Stomach (tissue), 9 donors: Measurements from ENCODE around the gene FBXO44. TPM values are rescaled to one million over a fixed set of nuclear protein-coding genes. Genes with fewer than 3 reads are reported as not detected.

Source experiments
- DNase-seq, 2 donors: peaks; one replicate each; pipeline versions ENCODE4 v3.0.0 to v3.0.0-alpha.2; 2013 to 2019
- H3K27ac ChIP-seq, 5 donors: fragments of 200-600 bp in 4 of 5; sonication (generic) in 4 of 5; one replicate each; pipeline ENCODE4 v1.5.1; 2013 to 2019; ENCODE audit warnings: mild to moderate bottlenecking in 1 of 5, moderate library complexity in 1 of 5
- H3K27me3 ChIP-seq, 3 donors: fragments of 200-600 bp; sonication (generic); one replicate each; pipeline ENCODE4 v1.5.1; 2017 to 2019; ENCODE audit warnings: mixed run types in 1 of 3
- H3K36me3 ChIP-seq, 4 donors: fragments of 200-600 bp; sonication (generic); 1 replicate in 3 of 4; 2 replicates in 1 of 4; pipeline ENCODE4 v1.5.1; 2016 to 2019
- H3K4me1 ChIP-seq, 4 donors: fragments of 200-600 bp; sonication (generic); one replicate each; pipeline ENCODE4 v1.5.1; 2016 to 2019
- H3K4me3 ChIP-seq, 4 donors: fragments of 200-600 bp; sonication (generic) in 3 of 4; one replicate each; pipeline ENCODE4 v1.5.1; 2016 to 2019; ENCODE audit warnings: mild to moderate bottlenecking in 1 of 4
- H3K9me3 ChIP-seq, 4 donors: fragments of 200-600 bp; sonication (generic); one replicate each; pipeline ENCODE4 v1.5.1; 2016 to 2019
- CTCF ChIP-seq, 7 experiments: fragments of 450-650 bp in 4 of 7; fragments of 200-600 bp in 3 of 7; sonication (generic) in 3 of 7; IDR thresholded peaks; one replicate each; pipeline ENCODE4 v1.5.1; 2016 to 2019; ENCODE audit warnings: antibody characterized with exemption in 7 of 7, control low read depth in 2 of 7, mild to moderate bottlenecking in 1 of 7
- EP300 ChIP-seq: sonication (generic); formaldehyde crosslinking; IDR thresholded peaks from one replicate; pipeline ENCODE4 v1.6.1; 2017; ENCODE audit warnings: antibody characterized with exemption
- POLR2A ChIP-seq, 4 donors: fragments of 450-650 bp; IDR thresholded peaks; one replicate each; pipeline ENCODE4 v1.6.1; 2016; ENCODE audit warnings: antibody characterized with exemption in 4 of 4, control low read depth in 2 of 4, mild to moderate bottlenecking in 1 of 4, moderate library complexity in 1 of 4
- POLR2AphosphoS5 ChIP-seq, 3 donors: sonication (generic); formaldehyde crosslinking; IDR thresholded peaks; one replicate each; pipeline ENCODE4 v1.6.1; 2016; ENCODE audit warnings: antibody characterized with exemption in 3 of 3
- WGBS, 5 donors: extraction: QIAGEN DNeasy Blood & Tissue Kit in 3 of 5; methylation state at CpG; one replicate each; pipeline versions ENCODE4 v1.1.5 to v1.1.7; 2013 to 2018; 5-methylcytosine and 5-hydroxymethylcytosine counted together
- intact Hi-C: fragments of 100-400 bp; cut with DNase I; formaldehyde crosslinking; loops from one replicate; pipeline ENCODE4 v1.15.1; 2023; ENCODE audit warnings: low total_unique reads
- polyA plus RNA-seq, 3 donors: library from polyadenylated mRNA; stranded (reverse); fragments of 200-250 nt; gene quantifications; one replicate each; pipeline ENCODE4 v1.2.3, GENCODE V29; 2013
- total RNA-seq, 5 donors: library from RNA; depleted of rRNA; stranded (reverse); fragments of >200 nt; gene quantifications; one replicate each; pipeline versions ENCODE4 v1.1.0 to v1.2.3, GENCODE V29; 2014 to 2016
- donor health status: healthy with polysubstance abuse.
- donor health status: Bipolar disorder and iron deficiency.
- donor health status: healthy.

The FBXO44 gene
- total and polyA plus RNA-seq, 8 donors: 3.6 to 54.8 (median 12.1) TPM

- no peak overlapping the region for H3K27ac ChIP-seq
- 85 to 92% (median 89%) methylated on average over 7 of the region's 7 CpGs for WGBS, 5 donors
- no peaks in the 10 kb centered on the region for H3K36me3 ChIP-seq
- TF ChIP-seq CTCF (IDR thresholded peaks at IDR 0.05) (no peak), POLR2AphosphoS5 (IDR thresholded peaks at IDR 0.05) (no peak), EP300 (no peak), POLR2A (IDR thresholded peaks at IDR 0.05) (no peak)
- H3K27me3 ChIP-seq: peaks cover 0 to 44% (median 13%) of the 10 kb centered on the region in 3 donors
- no peak for DNase-seq
- H3K4me1 ChIP-seq: peaks cover 2 to 16% (median 9%) of the 10 kb centered on the region in 4 donors
- intact Hi-C loops: no loop called here
- no peak overlapping the region for H3K4me3 ChIP-seq
- no peaks in the 10 kb centered on the region for H3K9me3 ChIP-seq
These were observed 30.6 kb downstream of the FBXO44 start for GRCh38 chr1:11685210-11685752.

GRCh38 chr1:11688506-11688905, 33.8 kb downstream of the FBXO44 start:
- Histone ChIP-seq H3K4me3 (no peak overlapping the region), H3K4me1 (peaks cover 19 to 35% (median 27%) of the 10 kb centered on the region in 4 donors), H3K27me3 (peaks cover 14 to 67% (median 45%) of the 10 kb centered on the region in 3 donors), H3K27ac (no peak overlapping the region), H3K36me3 (no peaks in the 10 kb centered on the region), H3K9me3 (no peaks in the 10 kb centered on the region)
- TF ChIP-seq CTCF (IDR thresholded peaks at IDR 0.05): no peak
- no peak for TF ChIP-seq POLR2A (IDR thresholded peaks at IDR 0.05)
- TF ChIP-seq EP300: no peak
- no peak for TF ChIP-seq POLR2AphosphoS5 (IDR thresholded peaks at IDR 0.05)
- intact Hi-C loops: no loop called here
- no peak for DNase-seq
- WGBS, 5 donors: 90 to 94% (median 93%) methylated on average over 4 of the region's 4 CpGs

- peaks cover 14 to 88% (median 57%) of the 10 kb centered on the region in 3 donors for H3K27me3 ChIP-seq
- H3K4me1 ChIP-seq: peaks cover 19 to 36% (median 27%) of the 10 kb centered on the region in 4 donors
- H3K27ac ChIP-seq: no peak overlapping the region
- H3K9me3 ChIP-seq: no peaks in the 10 kb centered on the region
- WGBS, 5 donors: 2 to 10% (median 5%) methylated on average over 29 to 64 of the region's 64 CpGs
- intact Hi-C loops: no loop called here
- H3K36me3 ChIP-seq: no peaks in the 10 kb centered on the region
- peak in 1 of 2 donors; percentile 75 for DNase-seq
- TF ChIP-seq POLR2A (IDR thresholded peaks at IDR 0.05): no peak
- H3K4me3 ChIP-seq: peak overlapping the region; percentile 26 to 49 (median 38)
These were observed 36.0 kb downstream of the FBXO44 start for GRCh38 chr1:11690397-11691301.

GRCh38 chr1:11691302-11691914, 36.7 kb downstream of the FBXO44 start, which contains the start of gene DRAXIN:
Gene DRAXIN (plus strand): TSS chr1:11691710. CDS start chr1:11706259, 14,549 bp downstream.
- intact Hi-C loops: no loop called here
- Histone ChIP-seq H3K4me3 (peak within 1 kb of the TSS; percentile 26 to 49 (median 38)), H3K36me3 (no peaks in the 10 kb centered on the region), H3K27ac (no peak within 1 kb of the TSS), H3K9me3 (no peaks in the 10 kb centered on the region), H3K27me3 (peaks cover 14 to 96% (median 57%) of the 10 kb centered on the region in 3 donors), H3K4me1 (peaks cover 19 to 36% (median 27%) of the 10 kb centered on the region in 4 donors)
- 0 to 2% (median 0%) methylated on average over 4 to 75 of the region's 78 CpGs for WGBS, 5 donors
- DNase-seq: peak in 1 of 2 donors; percentile 59
- TF ChIP-seq CTCF (IDR thresholded peaks at IDR 0.05): no peak
- TF ChIP-seq POLR2A (IDR thresholded peaks at IDR 0.05): no peak
- no peak for TF ChIP-seq POLR2AphosphoS5 (IDR thresholded peaks at IDR 0.05)
- no peak for TF ChIP-seq EP300
